ENCODE measurements around the gene SUMF1.

DNA sequence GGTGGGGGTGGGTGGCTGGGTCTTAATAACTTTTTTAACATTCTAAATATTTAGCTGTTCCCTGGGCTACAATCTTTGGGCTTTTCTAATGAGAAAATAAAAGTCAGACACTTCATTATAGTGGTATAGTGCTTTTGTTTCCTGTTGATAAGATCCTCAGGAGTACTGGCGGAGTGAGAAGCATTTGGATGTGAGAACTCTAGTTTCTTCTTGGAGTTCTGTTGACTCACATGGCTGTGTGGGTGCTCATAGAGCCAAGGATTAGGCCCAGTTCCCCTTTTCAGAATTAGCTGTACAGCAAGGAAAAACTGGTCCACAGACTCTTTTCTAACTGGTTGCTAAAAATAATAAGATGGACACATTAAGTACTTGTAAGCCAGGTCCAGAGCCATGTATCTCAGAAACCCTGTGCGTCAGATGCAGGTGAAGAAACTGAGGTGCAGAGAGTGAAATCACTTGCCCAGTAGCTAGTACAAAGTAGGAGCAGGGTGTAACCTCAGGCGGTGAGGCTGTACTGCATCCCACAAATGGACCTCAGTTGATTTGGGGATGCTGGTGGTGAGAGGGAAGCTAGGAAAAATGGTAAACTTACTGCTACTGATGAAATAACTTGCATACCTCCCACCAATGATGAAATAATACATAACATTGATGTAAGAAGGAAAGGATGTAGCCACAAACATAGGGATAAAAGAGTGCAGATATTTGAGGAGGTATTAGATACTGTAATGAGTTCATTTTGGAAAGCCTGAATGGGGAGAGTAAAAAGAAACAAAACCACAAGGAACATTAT, 28.4 kb upstream of the SUMF1 start:
- no peak for TF ChIP-seq POLR2A (IDR thresholded peaks at IDR 0.05)
- TF ChIP-seq, protein P1, sequence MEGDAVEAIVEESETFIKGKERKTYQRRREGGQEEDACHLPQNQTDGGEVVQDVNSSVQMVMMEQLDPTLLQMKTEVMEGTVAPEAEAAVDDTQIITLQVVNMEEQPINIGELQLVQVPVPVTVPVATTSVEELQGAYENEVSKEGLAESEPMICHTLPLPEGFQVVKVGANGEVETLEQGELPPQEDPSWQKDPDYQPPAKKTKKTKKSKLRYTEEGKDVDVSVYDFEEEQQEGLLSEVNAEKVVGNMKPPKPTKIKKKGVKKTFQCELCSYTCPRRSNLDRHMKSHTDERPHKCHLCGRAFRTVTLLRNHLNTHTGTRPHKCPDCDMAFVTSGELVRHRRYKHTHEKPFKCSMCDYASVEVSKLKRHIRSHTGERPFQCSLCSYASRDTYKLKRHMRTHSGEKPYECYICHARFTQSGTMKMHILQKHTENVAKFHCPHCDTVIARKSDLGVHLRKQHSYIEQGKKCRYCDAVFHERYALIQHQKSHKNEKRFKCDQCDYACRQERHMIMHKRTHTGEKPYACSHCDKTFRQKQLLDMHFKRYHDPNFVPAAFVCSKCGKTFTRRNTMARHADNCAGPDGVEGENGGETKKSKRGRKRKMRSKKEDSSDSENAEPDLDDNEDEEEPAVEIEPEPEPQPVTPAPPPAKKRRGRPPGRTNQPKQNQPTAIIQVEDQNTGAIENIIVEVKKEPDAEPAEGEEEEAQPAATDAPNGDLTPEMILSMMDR (IDR thresholded peaks at IDR 0.05): peak in 1 of 4 experiments; percentile 7
- no peak for TF ChIP-seq EP300 (IDR thresholded peaks at IDR 0.05)
- no peak for TF ChIP-seq POLR2AphosphoS5 (IDR thresholded peaks at IDR 0.05)
